AG04449 (cell line): ENCODE measurements around the gene MPZL2.

Source experiments
- CTCF ChIA-PET: fragments of 350-600 bp; formaldehyde crosslinking; extraction: SDS; loops from one replicate; lab custom pipeline; 2021; ENCODE audit warnings: antibody characterized with exemption; lab: Yijun Ruan, JAX
- POLR2A ChIA-PET: fragments of 400-600, 350-600 bp; formaldehyde crosslinking; extraction: SDS; loops from one replicate; lab custom pipeline; 2020; ENCODE audit warnings: antibody characterized with exemption, inconsistent platforms; lab: Yijun Ruan, JAX
- DNase-seq: peaks from one replicate; pipeline ENCODE4 v3.0.0-alpha.2; 2010; ENCODE audit warnings: low read depth, low spot score
- H3K4me3 ChIP-seq: 2 replicates; pipeline ENCODE4 v1.5.1; 2011; ENCODE audit warnings: low read depth, mild to moderate bottlenecking, control low read depth, low read length
- TF ChIP-seq, protein P1 (sequence below): IDR thresholded peaks from one replicate; pipeline ENCODE4 v1.5.1; 2011; ENCODE audit warnings: mild to moderate bottlenecking, moderate library complexity, low read length, control low read depth, inconsistent platforms; ENCODE audit not compliant: insufficient read depth; ENCODE audit errors: missing control alignments

The MPZL2 gene

DNA sequence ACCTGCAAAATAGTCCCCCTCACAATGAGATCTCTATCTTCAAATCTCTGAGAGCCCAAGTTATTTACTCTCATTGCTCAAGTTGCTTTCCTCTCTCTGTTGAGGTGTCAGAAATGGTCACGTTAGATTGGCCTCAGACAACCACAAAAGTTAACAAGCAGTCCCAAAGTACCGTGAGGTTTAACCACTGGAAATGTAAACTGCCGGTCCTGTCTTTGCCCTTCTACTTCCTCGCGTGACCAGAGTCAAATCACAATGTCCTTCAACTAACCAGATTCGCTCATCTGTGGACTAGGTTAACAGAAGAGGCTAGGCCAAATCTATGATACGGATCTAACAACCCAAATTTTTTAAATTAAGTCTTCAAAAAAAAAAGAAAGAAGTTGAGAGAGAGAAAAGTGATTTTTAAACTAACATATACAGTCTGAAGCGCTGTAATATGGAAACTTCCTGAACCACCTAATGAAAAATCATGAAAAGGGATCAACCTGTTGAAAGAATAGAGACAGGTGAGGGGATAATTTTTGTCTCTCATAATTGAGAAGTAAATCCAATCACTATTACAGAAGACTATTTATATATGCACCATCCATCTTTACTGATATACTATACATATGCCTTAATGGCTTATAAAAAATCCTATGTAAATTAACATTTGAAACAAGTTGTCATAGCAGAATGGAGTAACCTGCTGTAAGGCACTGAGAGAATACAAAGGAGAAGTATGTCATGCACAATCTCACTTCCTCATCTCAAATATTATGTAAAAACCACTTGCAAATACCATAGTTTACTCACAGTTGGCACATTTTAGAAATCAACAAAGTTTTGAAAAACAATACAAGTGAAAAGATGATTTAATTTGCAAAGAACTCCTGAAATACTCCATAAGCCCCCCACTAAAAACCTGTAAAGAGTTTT lies 36.0 kb downstream of the MPZL2 start:
- DNase-seq, result no peak
- ChIA-PET CTCF (interaction anchor here (2.7 kb wide), 1 partner anchor 30 kb away, joined by 11 read pairs; no protein-coding TSS in a partner anchor), POLR2A (no interaction called here)
- TF ChIP-seq, protein P1, sequence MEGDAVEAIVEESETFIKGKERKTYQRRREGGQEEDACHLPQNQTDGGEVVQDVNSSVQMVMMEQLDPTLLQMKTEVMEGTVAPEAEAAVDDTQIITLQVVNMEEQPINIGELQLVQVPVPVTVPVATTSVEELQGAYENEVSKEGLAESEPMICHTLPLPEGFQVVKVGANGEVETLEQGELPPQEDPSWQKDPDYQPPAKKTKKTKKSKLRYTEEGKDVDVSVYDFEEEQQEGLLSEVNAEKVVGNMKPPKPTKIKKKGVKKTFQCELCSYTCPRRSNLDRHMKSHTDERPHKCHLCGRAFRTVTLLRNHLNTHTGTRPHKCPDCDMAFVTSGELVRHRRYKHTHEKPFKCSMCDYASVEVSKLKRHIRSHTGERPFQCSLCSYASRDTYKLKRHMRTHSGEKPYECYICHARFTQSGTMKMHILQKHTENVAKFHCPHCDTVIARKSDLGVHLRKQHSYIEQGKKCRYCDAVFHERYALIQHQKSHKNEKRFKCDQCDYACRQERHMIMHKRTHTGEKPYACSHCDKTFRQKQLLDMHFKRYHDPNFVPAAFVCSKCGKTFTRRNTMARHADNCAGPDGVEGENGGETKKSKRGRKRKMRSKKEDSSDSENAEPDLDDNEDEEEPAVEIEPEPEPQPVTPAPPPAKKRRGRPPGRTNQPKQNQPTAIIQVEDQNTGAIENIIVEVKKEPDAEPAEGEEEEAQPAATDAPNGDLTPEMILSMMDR, result no peak
- H3K4me3 ChIP-seq, result no peak overlapping the region

DNA sequence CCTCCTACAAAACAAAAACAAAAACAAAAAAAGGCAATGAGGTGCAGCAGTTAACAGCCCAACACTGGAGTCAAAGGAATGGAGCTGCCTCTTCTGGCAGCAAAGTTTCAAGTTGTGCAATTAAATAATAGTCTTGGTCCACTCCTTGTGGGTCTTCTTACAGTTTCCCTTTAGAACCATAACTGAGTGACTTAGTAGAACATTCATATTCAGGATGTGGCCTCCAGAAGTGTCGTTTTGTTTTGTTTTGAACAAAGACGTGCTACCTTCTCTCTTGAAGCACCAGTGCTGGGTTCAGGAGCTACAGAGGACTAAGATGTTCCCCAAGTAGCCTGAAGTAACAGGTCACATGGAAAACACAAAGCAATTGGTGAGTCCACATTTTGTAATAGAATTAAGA lies 37.3 kb downstream of the MPZL2 start:
- POLR2A ChIA-PET, result no interaction called here
- CTCF ChIA-PET, result interaction anchor here (2.7 kb wide), 1 partner anchor 28 kb away, joined by 11 read pairs; no protein-coding TSS in a partner anchor
- no peak for DNase-seq
- TF ChIP-seq, protein P1, result no peak
- no peak overlapping the region for H3K4me3 ChIP-seq

DNA sequence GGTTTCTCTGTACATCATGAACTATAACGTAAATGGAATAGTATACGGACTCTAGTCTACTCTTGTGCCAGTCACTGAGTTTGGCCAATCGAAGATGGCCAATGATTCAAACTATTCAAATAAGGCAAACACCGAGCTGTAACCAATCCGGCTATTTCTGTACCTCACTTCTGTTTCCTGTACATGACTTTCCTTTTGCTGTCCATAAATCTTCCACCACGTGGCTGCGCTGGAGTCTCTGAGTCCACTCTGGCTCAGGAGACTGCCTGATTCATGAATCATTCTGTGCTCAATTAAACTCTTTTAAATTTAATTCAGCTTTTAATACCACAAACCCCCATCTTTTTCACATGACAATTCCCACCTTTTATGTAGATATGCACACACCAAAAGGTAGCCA lies 37.8 kb downstream of the MPZL2 start:
- TF ChIP-seq, protein P1, result no peak
- CTCF ChIA-PET, result interaction anchor here (2.7 kb wide), 1 partner anchor 28 kb away, joined by 11 read pairs; no protein-coding TSS in a partner anchor
- POLR2A ChIA-PET, result no interaction called here
- no peak for DNase-seq
- no peak overlapping the region for H3K4me3 ChIP-seq

DNA sequence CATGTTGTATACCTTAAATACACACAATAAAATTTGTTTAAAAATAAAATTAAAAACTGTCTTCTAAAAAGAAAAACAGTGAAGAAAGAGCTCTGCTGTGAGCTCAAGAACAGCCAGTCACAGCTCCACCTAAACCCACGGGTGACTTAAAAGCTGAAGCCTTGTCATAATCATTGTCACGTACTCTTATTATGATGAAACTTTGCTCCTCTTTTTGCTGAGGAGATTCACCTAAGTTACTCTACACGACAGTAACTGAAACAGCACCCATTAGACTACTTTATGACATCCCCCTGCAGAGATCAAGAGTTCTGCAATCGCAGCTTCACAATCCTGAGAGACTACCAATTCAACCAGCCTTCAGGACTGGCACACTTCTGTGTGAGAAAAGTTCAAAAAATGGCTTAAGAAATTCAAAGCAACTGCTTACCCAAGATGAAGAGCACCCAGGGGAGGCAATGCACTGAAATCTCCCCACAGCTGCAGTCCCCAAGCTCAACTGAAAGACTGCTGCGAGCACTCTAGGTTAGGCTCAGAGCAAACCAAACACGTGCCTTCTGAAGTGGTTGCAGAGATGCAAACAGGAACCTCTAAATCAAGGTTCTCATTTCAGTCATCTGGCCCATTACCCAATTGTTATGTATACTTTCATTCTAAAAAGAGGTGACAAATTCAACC lies 39.4 kb downstream of the MPZL2 start, which contains the start of gene JAML:
JAML (minus strand) TSS at position 501 of the 678 bp plus-strand sequence. CDS start 10,145 bp downstream, outside the sequence.
- DNase-seq, result no peak
- CTCF ChIA-PET, result interaction anchor here (1.2 to 1.3 kb wide), 2 partner anchors 26 to 130 kb away, joined by 4 read pairs; no protein-coding TSS in a partner anchor

DNA sequence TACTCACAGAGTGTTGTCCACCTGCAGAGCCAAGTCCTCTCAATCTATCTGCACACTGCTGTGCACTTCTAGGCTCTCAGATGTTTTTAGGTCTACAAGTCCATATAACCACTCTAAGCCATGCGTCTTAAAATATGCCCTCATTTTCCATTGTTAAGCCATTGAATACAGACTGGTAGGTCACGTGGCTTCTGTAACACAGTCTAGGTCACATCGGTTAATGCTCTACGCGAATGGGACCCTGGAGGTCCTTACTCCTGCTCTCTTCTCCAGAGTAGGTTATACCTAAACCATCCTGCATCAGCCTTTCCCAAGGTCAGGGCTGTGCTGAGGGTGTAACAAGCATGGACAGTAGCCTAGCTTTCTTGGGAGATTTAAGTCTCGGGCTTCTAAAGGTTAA lies 40.1 kb downstream of the MPZL2 start:
- POLR2A ChIA-PET, result no interaction called here
- CTCF ChIA-PET, result interaction anchor here (1.2 to 1.3 kb wide), 2 partner anchors 26 to 130 kb away, joined by 4 read pairs; no protein-coding TSS in a partner anchor
- TF ChIP-seq, protein P1, result no peak
- DNase-seq, result no peak
- no peak overlapping the region for H3K4me3 ChIP-seq

More for the DNA sequence above, 39.4 kb downstream of the MPZL2 start, which contains the start of gene JAML:
- H3K4me3 ChIP-seq, result no peak within 1 kb of the TSS
- POLR2A ChIA-PET, result no interaction called here
- TF ChIP-seq, protein P1, result no peak
